ENCODE results near the gene IRF7.

DNA sequence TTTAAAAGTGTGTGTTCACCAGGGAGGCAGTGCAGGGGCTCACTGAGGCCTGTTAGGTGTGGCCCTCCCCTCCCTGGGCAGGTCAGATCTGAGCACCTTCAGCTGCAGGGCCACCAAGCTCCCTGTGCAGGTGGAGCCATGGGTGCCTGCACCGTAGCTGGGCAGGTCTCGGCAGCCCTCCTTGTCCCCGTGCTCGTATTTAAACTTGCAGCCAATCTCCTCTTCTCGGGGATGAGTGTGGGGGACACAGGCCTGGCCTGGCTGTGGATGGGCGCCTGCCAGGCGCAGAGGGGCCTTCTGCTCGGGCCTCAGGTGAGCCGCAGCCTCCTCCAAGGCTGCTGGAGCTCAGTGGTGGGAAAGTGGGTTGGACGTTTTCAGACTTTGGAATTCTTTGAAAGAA is 20.4 kb downstream of the IRF7 start:
- TF ChIP-seq POLR2A (IDR thresholded peaks at IDR 0.05) (no peak), POLR2AphosphoS5 (IDR thresholded peaks at IDR 0.05) (no peak)
